ENCODE results near the gene SLC4A4.

The SLC4A4 gene

GRCh38 chr4:71304289-71304850 lies 34.5 kb upstream of the SLC4A4 start:
- Histone ChIP-seq H3K4me1 (no peaks in the 10 kb centered on the region), H3K36me3 (no peaks in the 10 kb centered on the region), H3K27me3 (no peaks in the 10 kb centered on the region), H3K4me3 (no peak overlapping the region), H3K9me3 (no peaks in the 10 kb centered on the region), H3K27ac (no peak overlapping the region)
- intact Hi-C loops (cut with DNase I; ENCODE audit: low total_unique reads), result no loop called here
- DNase-seq, result no peak
- no peak for TF ChIP-seq CTCF (IDR thresholded peaks at IDR 0.05)

DNA sequence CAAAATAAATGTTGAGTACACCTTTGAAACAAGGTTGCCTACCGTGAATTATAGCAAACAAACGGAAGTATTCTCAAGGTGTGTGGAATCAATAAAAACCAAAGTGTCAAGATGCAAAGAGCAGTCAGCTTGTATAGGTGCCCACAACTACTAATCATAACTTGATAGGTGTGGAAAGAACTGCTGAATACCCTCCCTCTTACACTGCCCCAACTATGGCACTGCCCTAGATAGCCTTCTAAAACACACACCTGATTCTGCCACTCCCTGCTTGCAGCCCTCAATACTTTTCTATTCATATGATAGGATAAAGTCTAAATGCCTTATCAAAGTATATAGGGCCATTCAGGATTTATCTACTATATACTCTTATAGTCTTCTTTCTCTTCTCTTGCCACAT lies 31.1 kb upstream of the SLC4A4 start:
- Histone ChIP-seq H3K36me3 (no peaks in the 10 kb centered on the region), H3K27me3 (no peaks in the 10 kb centered on the region), H3K9me3 (no peaks in the 10 kb centered on the region), H3K27ac (no peak overlapping the region), H3K4me1 (no peaks in the 10 kb centered on the region), H3K4me3 (no peak overlapping the region)
- intact Hi-C loops (cut with DNase I; ENCODE audit: low total_unique reads), result no loop called here
- DNase-seq, result no peak
- no peak for TF ChIP-seq CTCF (IDR thresholded peaks at IDR 0.05)

- intact Hi-C loops (cut with DNase I; ENCODE audit: low total_unique reads), result no loop called here
- no peaks in the 10 kb centered on the region for H3K27me3 ChIP-seq
- no peak for DNase-seq
- no peaks in the 10 kb centered on the region for H3K36me3 ChIP-seq
- H3K9me3 ChIP-seq, result no peaks in the 10 kb centered on the region
- no peak for TF ChIP-seq CTCF (IDR thresholded peaks at IDR 0.05)
- H3K27ac ChIP-seq, result no peak overlapping the region
- no peak overlapping the region for H3K4me3 ChIP-seq
- H3K4me1 ChIP-seq, result peaks cover 0 to 4% (median 0%) of the 10 kb centered on the region in 4 donors
Measured at GRCh38 chr4:71322425-71322824, 16.4 kb upstream of the SLC4A4 start.

- no peak overlapping the region for H3K27ac ChIP-seq
- H3K4me1 ChIP-seq, result no peaks in the 10 kb centered on the region
- intact Hi-C loops (cut with DNase I; ENCODE audit: low total_unique reads), result no loop called here
- DNase-seq, result no peak
- no peak for TF ChIP-seq CTCF (IDR thresholded peaks at IDR 0.05)
- no peaks in the 10 kb centered on the region for H3K36me3 ChIP-seq
- H3K4me3 ChIP-seq, result no peak overlapping the region
- no peaks in the 10 kb centered on the region for H3K27me3 ChIP-seq
- no peaks in the 10 kb centered on the region for H3K9me3 ChIP-seq
Measured at GRCh38 chr4:71333368-71333767, 5.5 kb upstream of the SLC4A4 start.

DNA sequence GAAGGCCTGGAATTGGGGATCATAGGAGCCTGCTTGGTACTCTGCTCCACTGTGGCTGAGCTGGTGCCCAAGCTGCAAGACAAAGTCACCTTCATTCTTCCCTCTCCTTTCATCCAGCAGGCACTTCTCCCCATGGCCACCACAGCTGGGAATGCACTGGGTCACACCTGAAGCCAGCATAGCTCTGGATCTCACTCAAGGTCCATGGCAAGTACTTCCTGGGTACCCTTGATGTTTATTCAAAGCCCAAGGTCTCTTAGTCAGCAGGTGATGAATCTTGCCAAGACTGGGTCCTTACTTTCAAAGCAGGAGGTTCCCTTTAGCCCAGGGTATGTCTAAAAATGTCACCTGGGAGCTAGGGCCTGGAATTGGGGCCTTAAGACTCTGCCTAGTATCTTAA lies 4.9 kb upstream of the SLC4A4 start:
- no peak overlapping the region for H3K27ac ChIP-seq
- no peak overlapping the region for H3K4me3 ChIP-seq
- no peaks in the 10 kb centered on the region for H3K27me3 ChIP-seq
- no peak for TF ChIP-seq CTCF (IDR thresholded peaks at IDR 0.05)
- H3K36me3 ChIP-seq, result no peaks in the 10 kb centered on the region
- no peaks in the 10 kb centered on the region for H3K4me1 ChIP-seq
- no peak for DNase-seq
- H3K9me3 ChIP-seq, result no peaks in the 10 kb centered on the region
- intact Hi-C loops (cut with DNase I; ENCODE audit: low total_unique reads), result no loop called here

GRCh38 chr4:71334465-71334882 lies 4.3 kb upstream of the SLC4A4 start:
- H3K27ac ChIP-seq, result no peak overlapping the region
- no peak overlapping the region for H3K4me3 ChIP-seq
- no peaks in the 10 kb centered on the region for H3K36me3 ChIP-seq
- no peak for TF ChIP-seq CTCF (IDR thresholded peaks at IDR 0.05)
- no peaks in the 10 kb centered on the region for H3K4me1 ChIP-seq
- no peaks in the 10 kb centered on the region for H3K27me3 ChIP-seq
- H3K9me3 ChIP-seq, result no peaks in the 10 kb centered on the region
- no peak for DNase-seq
- intact Hi-C loops (cut with DNase I; ENCODE audit: low total_unique reads), result no loop called here

Data from tibial artery (tissue), 4 donors.